Measurements from ENCODE around the gene PDZD7.

DNA sequence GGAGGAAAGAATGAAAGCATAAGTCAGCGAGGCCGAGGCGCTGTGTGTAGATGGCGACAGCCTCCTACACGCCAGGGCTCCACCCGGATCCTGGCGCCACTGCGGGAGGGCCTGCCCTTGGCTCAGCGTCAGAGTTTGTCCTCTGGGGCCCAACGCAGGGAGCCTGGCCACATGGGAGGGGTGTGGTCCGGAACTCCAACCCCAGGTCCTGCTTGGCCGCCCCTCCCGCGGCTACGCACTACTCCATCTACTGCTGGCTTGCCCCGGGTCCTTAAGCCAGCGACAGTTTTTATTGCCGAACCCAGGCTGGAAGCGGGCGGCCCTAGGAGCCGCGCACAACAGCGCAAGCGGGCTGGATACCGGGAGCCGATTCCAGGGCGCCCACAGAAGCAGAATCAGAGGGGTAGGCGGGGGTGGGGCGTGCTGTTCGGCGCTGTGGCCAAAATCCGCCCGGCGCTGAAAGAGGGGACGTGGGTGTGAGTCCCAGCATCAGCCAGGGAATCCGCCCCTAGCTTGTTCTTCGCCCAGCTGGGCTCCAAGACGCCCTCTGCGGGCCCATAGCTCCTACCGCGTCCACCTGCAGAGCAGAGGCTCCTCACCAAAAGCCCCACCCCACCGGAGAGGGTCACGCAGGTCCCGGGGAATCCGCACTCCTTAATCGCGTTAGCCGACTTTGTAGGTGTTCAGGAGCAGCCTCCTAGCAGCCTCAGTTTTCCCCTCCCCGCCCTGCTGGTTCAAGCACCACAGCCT lies 35.4 kb upstream of the PDZD7 start:
- TF ChIP-seq, protein P1, sequence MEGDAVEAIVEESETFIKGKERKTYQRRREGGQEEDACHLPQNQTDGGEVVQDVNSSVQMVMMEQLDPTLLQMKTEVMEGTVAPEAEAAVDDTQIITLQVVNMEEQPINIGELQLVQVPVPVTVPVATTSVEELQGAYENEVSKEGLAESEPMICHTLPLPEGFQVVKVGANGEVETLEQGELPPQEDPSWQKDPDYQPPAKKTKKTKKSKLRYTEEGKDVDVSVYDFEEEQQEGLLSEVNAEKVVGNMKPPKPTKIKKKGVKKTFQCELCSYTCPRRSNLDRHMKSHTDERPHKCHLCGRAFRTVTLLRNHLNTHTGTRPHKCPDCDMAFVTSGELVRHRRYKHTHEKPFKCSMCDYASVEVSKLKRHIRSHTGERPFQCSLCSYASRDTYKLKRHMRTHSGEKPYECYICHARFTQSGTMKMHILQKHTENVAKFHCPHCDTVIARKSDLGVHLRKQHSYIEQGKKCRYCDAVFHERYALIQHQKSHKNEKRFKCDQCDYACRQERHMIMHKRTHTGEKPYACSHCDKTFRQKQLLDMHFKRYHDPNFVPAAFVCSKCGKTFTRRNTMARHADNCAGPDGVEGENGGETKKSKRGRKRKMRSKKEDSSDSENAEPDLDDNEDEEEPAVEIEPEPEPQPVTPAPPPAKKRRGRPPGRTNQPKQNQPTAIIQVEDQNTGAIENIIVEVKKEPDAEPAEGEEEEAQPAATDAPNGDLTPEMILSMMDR (IDR thresholded peaks at IDR 0.05; ENCODE audit: low read depth, low read length, poor library complexity, severe bottlenecking) = peak; percentile 60
- TF ChIP-seq EZH2phosphoT487 (IDR thresholded peaks at IDR 0.05; ENCODE audit: borderline replicate concordance, low read length) = no peak
